Gastroesophageal sphincter (tissue), 4 donors: Measurements from ENCODE around the gene SCN2B. TPM values are rescaled to one million over a fixed set of nuclear protein-coding genes. Genes with fewer than 3 reads are reported as not detected.
A peak's percentile ranks its signal among the peaks of the same experiment; 100 is the strongest.

Experiments
- ATAC-seq: fragments of 150-250 bp; one replicate; pipeline ENCODE4 v1.9.1; 2016; ENCODE audit warnings: mild to moderate bottlenecking, moderate library complexity
- H3K27ac ChIP-seq, 4 donors: fragments of 200-600 bp; sonication (generic) in 3 of 4; 1 replicate in 3 of 4; 2 replicates in 1 of 4; pipeline ENCODE4 v1.5.1; 2016 to 2019
- H3K27me3 ChIP-seq: fragments of 200-600 bp; sonication (generic); one replicate; pipeline ENCODE4 v1.5.1; 2019
- H3K36me3 ChIP-seq, 2 donors: fragments of 200-600 bp; sonication (generic); one replicate each; pipeline ENCODE4 v1.5.1; 2019; ENCODE audit warnings: control low read depth in 1 of 2
- H3K4me1 ChIP-seq, 3 donors: fragments of 200-600 bp; sonication (generic); 1 replicate in 2 of 3; 2 replicates in 1 of 3; pipeline ENCODE4 v1.5.1; 2016 to 2019; ENCODE audit warnings: control low read depth in 2 of 3
- H3K4me3 ChIP-seq, 2 donors: fragments of 200-600 bp; sonication (generic); one replicate each; pipeline ENCODE4 v1.5.1; 2019; ENCODE audit warnings: mild to moderate bottlenecking in 1 of 2, moderate library complexity in 1 of 2
- H3K9me3 ChIP-seq, 3 donors: fragments of 200-600 bp; sonication (generic); one replicate each; pipeline ENCODE4 v1.5.1; 2017 to 2019; ENCODE audit warnings: control low read depth in 2 of 3
- CTCF ChIP-seq, 4 experiments: fragments of 200-600 bp in 2 of 4; fragments of 450-650 bp in 2 of 4; sonication (generic) in 1 of 4; IDR thresholded peaks; one replicate each; pipeline ENCODE4 v1.5.1; 2017 to 2019; ENCODE audit warnings: antibody characterized with exemption in 4 of 4, mild to moderate bottlenecking in 2 of 4, moderate library complexity in 2 of 4
- EP300 ChIP-seq: sonication (generic); formaldehyde crosslinking; IDR thresholded peaks from one replicate; pipeline ENCODE4 v1.6.1; 2017; ENCODE audit warnings: antibody characterized with exemption, mild to moderate bottlenecking
- POLR2A ChIP-seq, 2 donors: fragments of 450-650 bp; IDR thresholded peaks; one replicate each; pipeline ENCODE4 v1.6.1; 2017; ENCODE audit warnings: antibody characterized with exemption in 2 of 2, mild to moderate bottlenecking in 2 of 2, moderate library complexity in 1 of 2
- POLR2AphosphoS5 ChIP-seq: sonication (generic); formaldehyde crosslinking; IDR thresholded peaks from one replicate; pipeline ENCODE4 v1.6.1; 2017; ENCODE audit warnings: antibody characterized with exemption
- WGBS, 2 donors: methylation state at CpG; one replicate each; pipeline ENCODE4 v1.1.5; 2018; ENCODE audit warnings: low coverage in 1 of 2; 5-methylcytosine and 5-hydroxymethylcytosine counted together
- total RNA-seq, 4 donors: library from RNA; depleted of rRNA; stranded (reverse); fragments of >200 nt; gene quantifications; one replicate each; pipeline ENCODE4 v1.1.0, GENCODE V29; 2016

SCN2B gene, protein sequence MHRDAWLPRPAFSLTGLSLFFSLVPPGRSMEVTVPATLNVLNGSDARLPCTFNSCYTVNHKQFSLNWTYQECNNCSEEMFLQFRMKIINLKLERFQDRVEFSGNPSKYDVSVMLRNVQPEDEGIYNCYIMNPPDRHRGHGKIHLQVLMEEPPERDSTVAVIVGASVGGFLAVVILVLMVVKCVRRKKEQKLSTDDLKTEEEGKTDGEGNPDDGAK
- total RNA-seq = 1 to 10 TPM in 1 of 4 donors, under 1 TPM in 3; 0.25 to 1.0 (median 0.49) TPM

GRCh38 chr11:118175993-118176777 is at the start of gene SCN2B:
TSS of gene SCN2B (minus strand) at chr11:118176639. CDS start at chr11:118176431, 208 bp downstream.
- Histone ChIP-seq H3K36me3 (no peaks in the 10 kb centered on the region), H3K4me1 (peaks cover 0 to 51% (median 16%) of the 10 kb centered on the region in 3 donors), H3K4me3 (peak within 1 kb of the TSS; percentile 16 to 45), H3K27me3 (peaks cover 4% of the 10 kb centered on the region), H3K9me3 (no peaks in the 10 kb centered on the region), H3K27ac (peak within 1 kb of the TSS in 3 of 4 donors; percentile 8 to 54 (median 47))
- 9 to 12% methylated on average over 11 to 12 of the region's 14 CpGs for WGBS, 2 donors
- TF ChIP-seq CTCF (IDR thresholded peaks at IDR 0.05) = no peak
- TF ChIP-seq POLR2AphosphoS5 = no peak
- no peak for TF ChIP-seq POLR2A (IDR thresholded peaks at IDR 0.05)
- TF ChIP-seq EP300 = no peak
- ATAC-seq = no peak

- no peak for TF ChIP-seq CTCF (IDR thresholded peaks at IDR 0.05)
- TF ChIP-seq POLR2AphosphoS5 = no peak
- TF ChIP-seq EP300 = no peak
- TF ChIP-seq POLR2A (IDR thresholded peaks at IDR 0.05) = no peak
- 79 to 80% methylated on average over 4 to 6 of the region's 6 CpGs for WGBS, 2 donors
- no peak for ATAC-seq
- Histone ChIP-seq H3K36me3 (no peaks in the 10 kb centered on the region), H3K27me3 (peaks cover 31% of the 10 kb centered on the region), H3K27ac (no peak within 1 kb of the TSS), H3K9me3 (no peaks in the 10 kb centered on the region), H3K4me3 (peak within 1 kb of the TSS in 1 of 2 donors; percentile 1), H3K4me1 (no peaks in the 10 kb centered on the region)
Measured at GRCh38 chr11:118224511-118225188, 48.2 kb upstream of the SCN2B start, which contains the start of gene JAML. TSS of gene JAML (minus strand) at chr11:118225011. CDS start at chr11:118214866, 10,145 bp downstream.

GRCh38 chr11:118223992-118224391 is 47.6 kb upstream of the SCN2B start:
- no peaks in the 10 kb centered on the region for H3K4me1 ChIP-seq
- H3K9me3 ChIP-seq = no peaks in the 10 kb centered on the region
- no peak overlapping the region for H3K27ac ChIP-seq
- H3K36me3 ChIP-seq = no peaks in the 10 kb centered on the region
- peaks cover 33% of the 10 kb centered on the region for H3K27me3 ChIP-seq
- TF ChIP-seq POLR2AphosphoS5 (no peak), CTCF (IDR thresholded peaks at IDR 0.05) (no peak), POLR2A (IDR thresholded peaks at IDR 0.05) (no peak), EP300 (no peak)
- no peak for ATAC-seq
- peak overlapping the region in 1 of 2 donors; percentile 1 for H3K4me3 ChIP-seq
- 64 to 66% methylated on average over 2 to 6 of the region's 6 CpGs for WGBS, 2 donors

DNA sequence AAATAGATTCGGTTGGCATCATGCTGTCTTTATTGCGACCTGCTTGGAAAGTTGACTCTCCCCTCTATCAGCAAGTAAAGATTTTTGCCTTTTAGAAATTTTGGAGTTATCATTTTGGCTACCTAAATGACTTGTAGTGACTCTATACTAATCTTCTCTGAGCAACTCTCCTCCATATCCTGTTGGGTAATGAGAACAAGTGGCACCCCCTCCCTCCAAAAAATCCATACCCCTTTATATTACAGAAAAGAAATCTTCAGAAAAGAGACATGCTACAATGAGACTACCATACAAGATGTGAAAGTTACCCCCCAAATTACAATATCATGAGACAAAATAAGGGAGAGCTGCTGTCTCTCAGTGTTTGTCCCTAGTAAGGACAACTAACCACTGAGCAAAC is 47.1 kb upstream of the SCN2B start:
- no peaks in the 10 kb centered on the region for H3K36me3 ChIP-seq
- H3K27me3 ChIP-seq = peaks cover 33% of the 10 kb centered on the region
- no peak overlapping the region for H3K27ac ChIP-seq
- no peak for ATAC-seq
- TF ChIP-seq EP300 (no peak), POLR2A (IDR thresholded peaks at IDR 0.05) (no peak), CTCF (IDR thresholded peaks at IDR 0.05) (no peak)
- no peaks in the 10 kb centered on the region for H3K9me3 ChIP-seq
- 76 to 83% methylated on average over 2 of the region's 2 CpGs for WGBS, 2 donors
- H3K4me1 ChIP-seq = no peaks in the 10 kb centered on the region
- peak overlapping the region in 1 of 2 donors; percentile 1 for H3K4me3 ChIP-seq
